ENCODE results near the gene ECE1.

DNA sequence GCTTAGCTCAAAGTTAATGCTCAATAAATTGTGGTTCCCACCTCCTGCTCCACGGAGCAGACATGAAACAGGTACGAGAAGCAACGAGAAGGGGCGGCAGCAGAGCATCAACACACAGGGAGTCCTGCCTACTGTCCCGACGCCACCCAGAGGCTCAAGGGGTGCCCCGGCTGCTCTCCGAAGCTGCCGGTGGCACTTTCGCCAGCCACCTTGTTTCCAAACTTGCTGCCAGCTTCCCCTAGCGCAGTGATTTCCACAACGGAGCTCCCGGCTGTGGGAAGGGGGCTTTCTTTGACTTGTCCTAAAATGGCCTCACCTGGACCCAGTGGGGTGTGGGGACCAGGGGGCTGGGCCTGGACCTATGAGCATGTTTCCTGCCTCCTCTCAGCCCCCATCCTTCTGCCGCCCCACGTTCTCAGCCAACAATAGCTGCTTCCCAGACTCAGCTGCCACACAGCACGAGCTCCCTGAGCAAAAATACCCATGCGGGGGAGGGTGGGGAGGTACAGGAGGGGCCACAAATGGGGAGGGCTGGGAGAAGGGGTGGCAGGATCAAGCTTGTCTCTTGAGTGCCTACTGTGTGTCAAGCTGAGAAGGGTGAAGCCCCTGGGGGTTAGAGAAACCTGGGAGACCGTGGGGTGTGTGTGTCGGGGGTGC, 35.6 kb upstream of the ECE1 start:
- TF ChIP-seq, protein P1, sequence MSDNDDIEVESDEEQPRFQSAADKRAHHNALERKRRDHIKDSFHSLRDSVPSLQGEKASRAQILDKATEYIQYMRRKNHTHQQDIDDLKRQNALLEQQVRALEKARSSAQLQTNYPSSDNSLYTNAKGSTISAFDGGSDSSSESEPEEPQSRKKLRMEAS (IDR thresholded peaks at IDR 0.05): no peak
- TF ChIP-seq, protein P2, sequence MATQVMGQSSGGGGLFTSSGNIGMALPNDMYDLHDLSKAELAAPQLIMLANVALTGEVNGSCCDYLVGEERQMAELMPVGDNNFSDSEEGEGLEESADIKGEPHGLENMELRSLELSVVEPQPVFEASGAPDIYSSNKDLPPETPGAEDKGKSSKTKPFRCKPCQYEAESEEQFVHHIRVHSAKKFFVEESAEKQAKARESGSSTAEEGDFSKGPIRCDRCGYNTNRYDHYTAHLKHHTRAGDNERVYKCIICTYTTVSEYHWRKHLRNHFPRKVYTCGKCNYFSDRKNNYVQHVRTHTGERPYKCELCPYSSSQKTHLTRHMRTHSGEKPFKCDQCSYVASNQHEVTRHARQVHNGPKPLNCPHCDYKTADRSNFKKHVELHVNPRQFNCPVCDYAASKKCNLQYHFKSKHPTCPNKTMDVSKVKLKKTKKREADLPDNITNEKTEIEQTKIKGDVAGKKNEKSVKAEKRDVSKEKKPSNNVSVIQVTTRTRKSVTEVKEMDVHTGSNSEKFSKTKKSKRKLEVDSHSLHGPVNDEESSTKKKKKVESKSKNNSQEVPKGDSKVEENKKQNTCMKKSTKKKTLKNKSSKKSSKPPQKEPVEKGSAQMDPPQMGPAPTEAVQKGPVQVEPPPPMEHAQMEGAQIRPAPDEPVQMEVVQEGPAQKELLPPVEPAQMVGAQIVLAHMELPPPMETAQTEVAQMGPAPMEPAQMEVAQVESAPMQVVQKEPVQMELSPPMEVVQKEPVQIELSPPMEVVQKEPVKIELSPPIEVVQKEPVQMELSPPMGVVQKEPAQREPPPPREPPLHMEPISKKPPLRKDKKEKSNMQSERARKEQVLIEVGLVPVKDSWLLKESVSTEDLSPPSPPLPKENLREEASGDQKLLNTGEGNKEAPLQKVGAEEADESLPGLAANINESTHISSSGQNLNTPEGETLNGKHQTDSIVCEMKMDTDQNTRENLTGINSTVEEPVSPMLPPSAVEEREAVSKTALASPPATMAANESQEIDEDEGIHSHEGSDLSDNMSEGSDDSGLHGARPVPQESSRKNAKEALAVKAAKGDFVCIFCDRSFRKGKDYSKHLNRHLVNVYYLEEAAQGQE (IDR thresholded peaks at IDR 0.05; ENCODE audit: low read depth): no peak
- TF ChIP-seq EP300 (IDR thresholded peaks at IDR 0.05; ENCODE audit: borderline replicate concordance) (no peak), FOXM1 (IDR thresholded peaks at IDR 0.05; ENCODE audit: borderline replicate concordance, low read depth) (no peak), EGR1 (IDR thresholded peaks at IDR 0.05) (no peak)
